Activated T-helper 2 cell treated with anti-CD3 and anti-CD28 coated beads, Interferon-gamma antibody, Interleukin-2, Interleukin-4, amounts not matched to agents 10 μg/mL and 5 μg/mL and 100 μg/mL, durations not matched to agents 14 hours and 24 hours and 36 hours (primary cell): Measurements from ENCODE around the gene ZFP37. TPM values are rescaled to one million over a fixed set of nuclear protein-coding genes. Genes with fewer than 3 reads are reported as not detected.
"Not testable (repeated sequence)": the region's sequence is repeated elsewhere in the genome, so short reads cannot be mapped to it uniquely, and the experiment has no call there.

Source experiments
- DNase-seq: peaks from one replicate; pipeline ENCODE4 v3.0.0; 2021; ENCODE audit warnings: low spot score
- H3K27ac Mint-ChIP-seq: one replicate; pipeline ENCODE4 v1.8.0; 2021; ENCODE audit warnings: mixed read lengths
- H3K27me3 Mint-ChIP-seq: one replicate; pipeline ENCODE4 v1.8.0; 2021; ENCODE audit warnings: low read depth, mixed read lengths
- H3K36me3 Mint-ChIP-seq: one replicate; pipeline ENCODE4 v1.8.0; 2021; ENCODE audit warnings: low read depth, mixed read lengths
- H3K4me1 Mint-ChIP-seq: one replicate; pipeline ENCODE4 v1.8.0; 2021; ENCODE audit warnings: low read depth, mixed read lengths
- H3K4me3 Mint-ChIP-seq: one replicate; pipeline ENCODE4 v1.8.0; 2021; ENCODE audit warnings: low read depth, mild to moderate bottlenecking, moderate library complexity, mixed read lengths
- H3K9me3 Mint-ChIP-seq: one replicate; pipeline ENCODE4 v1.8.0; 2021; ENCODE audit warnings: mixed read lengths
- intact Hi-C: fragments of 100-400 bp; cut with micrococcal nuclease; formaldehyde crosslinking; loops from one replicate; pipeline ENCODE4 v1.15.1; 2023
- total RNA-seq: library from RNA; stranded (reverse); gene quantifications from 2 replicates; pipeline ENCODE4 v1.2.3, GENCODE V29; 2022

ZFP37 gene
- total RNA-seq, result 0.21 and 0.30 TPM in 2 replicates

GRCh38 chr9:113056191-113057106 is at the start of gene ZFP37:
Gene ZFP37 (minus strand): TSS chr9:113056724. CDS start chr9:113056688, 36 bp downstream.
- intact Hi-C loops, result no loop called here
- Mint-ChIP-seq H3K4me3 (no peak within 1 kb of the TSS), H3K9me3 (peaks cover 13% of the 10 kb centered on the region), H3K36me3 (peaks cover 5% of the 10 kb centered on the region), H3K27ac (no peak within 1 kb of the TSS), H3K4me1 (no peaks in the 10 kb centered on the region), H3K27me3 (peaks cover 2% of the 10 kb centered on the region)
- peak; percentile 49 for DNase-seq

GRCh38 chr9:113105345-113105744 is 48.8 kb upstream of the ZFP37 start:
- H3K27ac Mint-ChIP-seq, H3K4me3 Mint-ChIP-seq, H3K27me3 Mint-ChIP-seq, H3K9me3 Mint-ChIP-seq, H3K4me1 Mint-ChIP-seq, DNase-seq, H3K36me3 Mint-ChIP-seq, intact Hi-C loops: not testable (repeated sequence)

- no peaks in the 10 kb centered on the region for H3K4me1 Mint-ChIP-seq
- no peak overlapping the region for H3K4me3 Mint-ChIP-seq
- H3K9me3 Mint-ChIP-seq, result peaks cover 5% of the 10 kb centered on the region
- intact Hi-C loops, result no loop called here
- no peak overlapping the region for H3K27ac Mint-ChIP-seq
- peaks cover 2% of the 10 kb centered on the region for H3K27me3 Mint-ChIP-seq
- DNase-seq, result no peak
- H3K36me3 Mint-ChIP-seq, result no peaks in the 10 kb centered on the region
These were observed 39.0 kb upstream of the ZFP37 start for GRCh38 chr9:113095561-113095960.

- H3K36me3 Mint-ChIP-seq, H3K4me1 Mint-ChIP-seq, intact Hi-C loops, H3K27me3 Mint-ChIP-seq, H3K4me3 Mint-ChIP-seq, H3K27ac Mint-ChIP-seq, DNase-seq: not testable (repeated sequence)
- peaks cover 12% of the 10 kb centered on the region for H3K9me3 Mint-ChIP-seq
These were observed 33.4 kb upstream of the ZFP37 start for GRCh38 chr9:113089924-113090323.

DNA sequence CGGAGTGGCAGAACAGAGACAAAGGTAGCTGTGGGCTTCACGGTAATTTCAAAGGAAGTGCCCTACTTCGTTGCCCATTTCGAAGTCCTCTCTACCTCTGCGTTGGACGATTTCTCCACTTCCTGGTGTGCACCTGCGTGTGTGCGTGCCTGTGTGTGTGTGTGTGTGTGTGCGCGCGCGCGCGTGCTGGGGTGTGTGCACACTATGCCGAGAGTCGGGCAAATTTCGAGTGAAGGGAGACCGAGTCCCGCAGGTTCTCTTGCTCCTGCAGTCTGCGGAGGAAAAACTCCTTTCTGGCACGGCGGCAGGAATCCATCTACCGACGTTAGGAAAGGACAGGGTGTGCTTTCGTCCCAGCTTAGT is 32.6 kb upstream of the ZFP37 start:
- intact Hi-C loops, H3K36me3 Mint-ChIP-seq, H3K4me1 Mint-ChIP-seq, H3K4me3 Mint-ChIP-seq, H3K27ac Mint-ChIP-seq, H3K27me3 Mint-ChIP-seq, DNase-seq: not testable (repeated sequence)
- H3K9me3 Mint-ChIP-seq, result peaks cover 12% of the 10 kb centered on the region

DNA sequence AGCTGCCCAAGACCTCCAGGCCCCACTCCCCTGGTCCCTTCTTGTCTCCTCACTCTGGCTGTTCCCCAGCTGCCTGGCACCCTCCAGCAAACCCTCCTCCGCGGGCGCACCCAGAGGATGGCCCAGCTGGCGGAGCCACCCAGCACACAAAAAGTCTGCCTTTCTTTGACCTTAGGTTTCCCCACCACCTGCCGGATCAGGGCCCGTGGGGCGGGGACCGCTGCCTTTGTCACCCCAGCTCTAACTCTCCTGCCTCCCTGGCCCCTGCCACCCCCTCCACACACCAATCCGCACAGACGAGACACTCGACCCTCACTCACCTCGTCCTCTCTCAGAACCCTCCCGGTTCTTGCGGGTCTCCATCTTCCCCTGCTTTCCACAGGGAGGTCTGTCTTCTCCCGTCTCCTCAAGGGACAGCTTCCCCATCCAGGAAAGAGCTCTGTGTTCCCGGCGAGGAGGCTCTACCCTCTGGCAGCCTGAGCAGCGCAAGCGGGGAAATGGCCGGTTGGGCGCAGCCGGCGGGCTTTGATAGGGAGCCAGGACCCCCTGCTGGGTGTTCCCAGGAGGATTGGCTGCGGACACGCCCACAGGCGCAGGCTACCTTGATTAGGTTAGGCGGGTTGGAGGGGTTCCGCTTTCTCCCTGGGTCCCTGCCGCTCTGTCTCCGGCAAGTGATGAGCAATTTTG is 32.1 kb upstream of the ZFP37 start:
- H3K4me3 Mint-ChIP-seq, DNase-seq, intact Hi-C loops, H3K4me1 Mint-ChIP-seq, H3K36me3 Mint-ChIP-seq, H3K27me3 Mint-ChIP-seq, H3K27ac Mint-ChIP-seq: not testable (repeated sequence)
- H3K9me3 Mint-ChIP-seq, result peaks cover 12% of the 10 kb centered on the region

DNA sequence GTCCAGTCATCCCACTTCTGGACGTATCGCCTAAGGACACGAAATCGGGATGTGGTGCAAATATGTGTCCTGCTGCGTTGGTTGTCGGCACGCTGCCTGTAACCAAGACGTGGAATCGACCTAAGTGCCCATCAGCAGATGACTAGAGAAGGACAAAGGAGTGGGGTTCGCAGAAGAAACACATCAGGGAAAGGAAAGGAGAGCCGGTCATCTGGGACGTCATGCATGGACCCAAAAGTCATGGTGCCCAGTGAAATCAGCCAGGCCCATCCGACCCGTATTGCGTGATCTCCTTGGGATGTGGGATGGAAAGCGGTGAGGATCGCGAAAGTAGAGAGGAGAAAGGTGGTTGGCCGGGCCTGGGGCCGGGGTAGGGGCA is 6.4 kb upstream of the ZFP37 start:
- peaks cover 13% of the 10 kb centered on the region for H3K9me3 Mint-ChIP-seq
- H3K36me3 Mint-ChIP-seq, H3K27ac Mint-ChIP-seq, H3K4me1 Mint-ChIP-seq, H3K4me3 Mint-ChIP-seq, H3K27me3 Mint-ChIP-seq, intact Hi-C loops, DNase-seq: not testable (repeated sequence)

GRCh38 chr9:113062256-113062931 is 5.9 kb upstream of the ZFP37 start:
- H3K36me3 Mint-ChIP-seq, H3K27ac Mint-ChIP-seq, H3K4me1 Mint-ChIP-seq, intact Hi-C loops, H3K4me3 Mint-ChIP-seq, DNase-seq, H3K27me3 Mint-ChIP-seq: not testable (repeated sequence)
- H3K9me3 Mint-ChIP-seq, result peaks cover 13% of the 10 kb centered on the region

GRCh38 chr9:113061072-113061850 is 4.7 kb upstream of the ZFP37 start:
- H3K27ac Mint-ChIP-seq, H3K4me1 Mint-ChIP-seq, H3K27me3 Mint-ChIP-seq, DNase-seq, H3K4me3 Mint-ChIP-seq, H3K36me3 Mint-ChIP-seq, intact Hi-C loops: not testable (repeated sequence)
- H3K9me3 Mint-ChIP-seq, result peaks cover 13% of the 10 kb centered on the region

DNA sequence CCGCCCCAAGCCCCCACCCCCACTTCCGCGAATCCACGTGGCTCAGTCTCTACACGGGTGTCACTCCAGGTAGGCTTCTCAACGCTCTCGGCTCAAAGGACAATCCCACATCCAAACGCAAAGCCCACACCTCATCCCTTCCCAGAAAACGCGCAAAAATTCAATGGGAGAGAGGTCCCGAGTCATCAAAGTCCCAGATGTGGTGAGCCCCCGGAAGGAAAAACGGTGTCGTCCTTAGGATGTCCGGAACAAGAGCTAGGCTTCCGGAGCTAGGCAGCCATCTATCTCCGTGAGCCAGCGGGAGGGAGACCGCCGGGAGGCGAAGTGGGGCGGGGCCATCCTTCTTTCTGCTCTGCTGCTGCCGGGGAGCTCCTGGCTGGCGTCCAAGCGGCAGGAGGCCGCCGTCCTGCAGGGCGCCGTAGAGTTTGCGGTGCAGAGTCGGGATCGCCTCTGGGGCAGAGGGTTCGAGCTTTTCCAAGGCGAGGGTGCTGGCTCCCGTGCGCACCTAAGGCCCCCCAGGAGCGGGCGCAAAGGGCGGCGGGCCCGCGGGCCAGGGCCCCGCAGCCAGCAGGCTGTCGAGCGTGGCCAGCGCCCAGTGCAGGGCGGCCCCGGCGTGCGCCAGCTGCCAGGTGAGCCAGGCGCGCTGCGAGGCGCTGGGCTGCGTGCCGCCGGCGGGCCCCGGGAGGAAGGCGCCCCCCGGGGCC is 3.2 kb upstream of the ZFP37 start:
- H3K27me3 Mint-ChIP-seq, H3K36me3 Mint-ChIP-seq, H3K4me1 Mint-ChIP-seq, intact Hi-C loops, DNase-seq, H3K4me3 Mint-ChIP-seq, H3K27ac Mint-ChIP-seq: not testable (repeated sequence)
- H3K9me3 Mint-ChIP-seq, result peaks cover 13% of the 10 kb centered on the region

- no peak for DNase-seq
- Mint-ChIP-seq H3K27me3 (peaks cover 2% of the 10 kb centered on the region), H3K27ac (no peak overlapping the region), H3K4me3 (no peak overlapping the region), H3K9me3 (peaks cover 13% of the 10 kb centered on the region), H3K36me3 (peaks cover 5% of the 10 kb centered on the region), H3K4me1 (no peaks in the 10 kb centered on the region)
- intact Hi-C loops, result no loop called here
These were observed 669 bp upstream of the ZFP37 start for GRCh38 chr9:113057193-113057592.
